Measurements from ENCODE around the gene ZNF326.
"Not testable (repeated sequence)": the region's sequence is repeated elsewhere in the genome, so short reads cannot be mapped to it uniquely, and the experiment has no call there.

The ZNF326 gene

GRCh38 chr1:90062700-90063643, 68.1 kb downstream of the ZNF326 start:
- peak; percentile 44 for TF ChIP-seq SPI1 (IDR thresholded peaks at IDR 0.05; ENCODE audit: low read depth, low read length)
- not testable (repeated sequence) for DNase-seq (ENCODE audit: insufficient read length, low spot score); FAIRE-seq

DNA sequence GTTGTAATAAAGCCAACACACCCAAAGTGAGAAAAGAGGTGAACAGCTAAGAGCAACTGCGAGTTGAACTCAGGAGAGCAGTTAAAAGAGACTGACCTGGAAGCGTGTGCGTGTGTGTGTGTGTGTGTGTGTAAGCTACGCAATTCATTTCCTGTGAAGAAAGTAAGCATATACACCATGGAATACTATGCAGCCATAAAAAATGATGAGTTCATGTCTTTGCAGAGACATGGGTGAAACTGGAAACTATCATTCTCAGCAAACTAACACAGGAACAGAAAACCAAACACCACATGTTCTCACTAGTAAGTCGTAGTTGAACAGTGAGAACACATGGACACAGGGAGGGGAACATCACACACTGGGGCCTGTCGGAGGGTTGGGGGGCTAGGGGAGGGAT, 69.2 kb downstream of the ZNF326 start:
- DNase-seq (ENCODE audit: insufficient read length, low spot score); FAIRE-seq: not testable (repeated sequence)

GRCh38 chr1:90067194-90067931, 72.5 kb downstream of the ZNF326 start:
- FAIRE-seq (no peak), DNase-seq (ENCODE audit: insufficient read length, low spot score) (no peak)
- TF ChIP-seq PAX5 (IDR thresholded peaks at IDR 0.05; ENCODE audit: insufficient read depth, low read length, severe bottlenecking) (no peak), POLR2A (IDR thresholded peaks at IDR 0.05; ENCODE audit: low read depth, low read length) (no peak), TAF1 (IDR thresholded peaks at IDR 0.05; ENCODE audit: low read depth, low read length) (no peak), POU2F2 (IDR thresholded peaks at IDR 0.05; ENCODE audit: low read depth, low read length) (no peak), POLR2AphosphoS5 (IDR thresholded peaks at IDR 0.05; ENCODE audit: low read depth, low read length) (no peak), SPI1 (IDR thresholded peaks at IDR 0.05; ENCODE audit: low read depth, low read length) (no peak)

DNA sequence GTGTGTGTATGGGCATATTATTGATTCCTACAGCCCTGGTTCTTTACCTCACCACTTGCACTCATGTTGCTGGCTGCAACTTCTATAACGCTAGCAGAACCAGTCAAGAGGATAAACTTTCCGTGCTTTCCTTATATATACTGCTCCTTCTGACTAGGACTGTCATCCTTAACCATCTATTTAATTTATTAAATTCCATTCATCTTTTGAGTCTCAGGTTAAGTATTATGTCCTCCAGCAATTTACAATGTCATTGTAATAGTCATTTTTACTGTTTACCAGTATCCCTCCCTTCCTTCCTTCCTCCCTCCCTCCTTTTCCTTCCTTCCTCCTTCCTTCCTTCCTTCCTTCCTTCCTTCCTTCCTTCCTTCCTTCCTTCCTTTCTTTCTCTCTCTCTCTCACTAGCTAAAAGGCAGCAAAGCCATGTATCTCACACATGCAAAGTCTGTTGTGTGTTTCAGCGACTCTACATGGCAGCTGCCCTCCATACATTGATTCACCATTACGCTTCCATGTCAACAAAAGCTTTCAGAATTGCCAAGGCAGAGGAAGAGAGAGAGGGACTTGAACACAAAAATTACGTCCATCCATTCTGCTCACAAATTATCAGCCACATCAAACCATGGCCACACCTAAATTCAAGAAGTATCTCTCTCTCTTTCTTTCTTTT, 73.8 kb downstream of the ZNF326 start:
- no peak for DNase-seq (ENCODE audit: insufficient read length, low spot score)
- FAIRE-seq = no peak
- no peak for TF ChIP-seq SPI1 (IDR thresholded peaks at IDR 0.05; ENCODE audit: low read depth, low read length)
- TF ChIP-seq TAF1 (IDR thresholded peaks at IDR 0.05; ENCODE audit: low read depth, low read length) = no peak
- TF ChIP-seq POLR2AphosphoS5 (IDR thresholded peaks at IDR 0.05; ENCODE audit: low read depth, low read length) = no peak
- no peak for TF ChIP-seq POLR2A (IDR thresholded peaks at IDR 0.05; ENCODE audit: low read depth, low read length)
- TF ChIP-seq PAX5 (IDR thresholded peaks at IDR 0.05; ENCODE audit: insufficient read depth, low read length, severe bottlenecking) = no peak
- no peak for TF ChIP-seq POU2F2 (IDR thresholded peaks at IDR 0.05; ENCODE audit: low read depth, low read length)

- FAIRE-seq (no peak), DNase-seq (ENCODE audit: insufficient read length, low spot score) (peak; percentile 3)
- TF ChIP-seq SPI1 (IDR thresholded peaks at IDR 0.05; ENCODE audit: low read depth, low read length) (no peak), PAX5 (IDR thresholded peaks at IDR 0.05; ENCODE audit: insufficient read depth, low read length, severe bottlenecking) (no peak), POU2F2 (IDR thresholded peaks at IDR 0.05; ENCODE audit: low read depth, low read length) (no peak), POLR2AphosphoS5 (IDR thresholded peaks at IDR 0.05; ENCODE audit: low read depth, low read length) (no peak)
Observed at GRCh38 chr1:90074137-90074536, 79.2 kb downstream of the ZNF326 start.

GRCh38 chr1:90074566-90074965, 79.7 kb downstream of the ZNF326 start:
- FAIRE-seq (no peak), DNase-seq (ENCODE audit: insufficient read length, low spot score) (no peak)
- TF ChIP-seq POLR2A (IDR thresholded peaks at IDR 0.05; ENCODE audit: low read depth, low read length) (no peak), SPI1 (IDR thresholded peaks at IDR 0.05; ENCODE audit: low read depth, low read length) (no peak), POU2F2 (IDR thresholded peaks at IDR 0.05; ENCODE audit: low read depth, low read length) (no peak), PAX5 (IDR thresholded peaks at IDR 0.05; ENCODE audit: insufficient read depth, low read length, severe bottlenecking) (no peak)

GRCh38 chr1:90074970-90075391, 80.1 kb downstream of the ZNF326 start:
- TF ChIP-seq POLR2AphosphoS5 (IDR thresholded peaks at IDR 0.05; ENCODE audit: low read depth, low read length) (no peak), POU2F2 (IDR thresholded peaks at IDR 0.05; ENCODE audit: low read depth, low read length) (no peak), TAF1 (IDR thresholded peaks at IDR 0.05; ENCODE audit: low read depth, low read length) (no peak), SPI1 (IDR thresholded peaks at IDR 0.05; ENCODE audit: low read depth, low read length) (no peak), POLR2A (IDR thresholded peaks at IDR 0.05; ENCODE audit: low read depth, low read length) (no peak), PAX5 (IDR thresholded peaks at IDR 0.05; ENCODE audit: insufficient read depth, low read length, severe bottlenecking) (no peak)
- FAIRE-seq (no peak), DNase-seq (ENCODE audit: insufficient read length, low spot score) (no peak)

GRCh38 chr1:90083995-90084394, 89.1 kb downstream of the ZNF326 start:
- FAIRE-seq (no peak), DNase-seq (ENCODE audit: insufficient read length, low spot score) (no peak)
- TF ChIP-seq POLR2AphosphoS5 (IDR thresholded peaks at IDR 0.05; ENCODE audit: low read depth, low read length) = no peak
